ENCODE results near the gene ROBO2.

Gene ROBO2

GRCh38 chr3:77122652-77123051 lies 82.8 kb downstream of the ROBO2 start:
- DNase-seq (ENCODE audit: low read depth in 3 of 3) = no peak

- DNase-seq (ENCODE audit: low read depth in 3 of 3) = no peak
Measured at GRCh38 chr3:77125966-77126365, 86.1 kb downstream of the ROBO2 start.

GRCh38 chr3:77134769-77135168 lies 94.9 kb downstream of the ROBO2 start:
- no peak for DNase-seq (ENCODE audit: low read depth in 3 of 3)

GRCh38 chr3:77137559-77137958 lies 97.7 kb downstream of the ROBO2 start:
- no peak for DNase-seq (ENCODE audit: low read depth in 3 of 3)

GRCh38 chr3:77139624-77140023 lies 99.7 kb downstream of the ROBO2 start:
- DNase-seq (ENCODE audit: low read depth in 3 of 3) = no peak

- DNase-seq (ENCODE audit: low read depth in 3 of 3) = no peak
Measured at GRCh38 chr3:77141423-77141822, 101.5 kb downstream of the ROBO2 start.

GRCh38 chr3:77142578-77142977 lies 102.7 kb downstream of the ROBO2 start:
- no peak for DNase-seq (ENCODE audit: low read depth in 3 of 3)

GRCh38 chr3:77146004-77146403 lies 106.1 kb downstream of the ROBO2 start:
- DNase-seq (ENCODE audit: low read depth in 3 of 3) = no peak

- no peak for DNase-seq (ENCODE audit: low read depth in 3 of 3)
Measured at GRCh38 chr3:77147836-77148578, 108.1 kb downstream of the ROBO2 start.

- no peak for DNase-seq (ENCODE audit: low read depth in 3 of 3)
Measured at GRCh38 chr3:77149382-77149781, 109.5 kb downstream of the ROBO2 start.

GRCh38 chr3:77150028-77150427 lies 110.1 kb downstream of the ROBO2 start:
- DNase-seq (ENCODE audit: low read depth in 3 of 3) = no peak

- DNase-seq (ENCODE audit: low read depth in 3 of 3) = no peak
Measured at GRCh38 chr3:77150759-77151158, 110.9 kb downstream of the ROBO2 start.

- no peak for DNase-seq (ENCODE audit: low read depth in 3 of 3)
Measured at GRCh38 chr3:77158730-77159581, 119.1 kb downstream of the ROBO2 start.

- no peak for DNase-seq (ENCODE audit: low read depth in 3 of 3)
Measured at GRCh38 chr3:77160931-77161497, 121.1 kb downstream of the ROBO2 start.

GRCh38 chr3:77169823-77170222 lies 129.9 kb downstream of the ROBO2 start:
- no peak for DNase-seq (ENCODE audit: low read depth in 3 of 3)

- no peak for DNase-seq (ENCODE audit: low read depth in 3 of 3)
Measured at GRCh38 chr3:77171026-77171425, 131.1 kb downstream of the ROBO2 start.

- DNase-seq (ENCODE audit: low read depth in 3 of 3) = no peak
Measured at GRCh38 chr3:77179762-77180161, 139.9 kb downstream of the ROBO2 start.

GRCh38 chr3:77182341-77182740 lies 142.4 kb downstream of the ROBO2 start:
- no peak for DNase-seq (ENCODE audit: low read depth in 3 of 3)

GRCh38 chr3:77186319-77186718 lies 146.4 kb downstream of the ROBO2 start:
- DNase-seq (ENCODE audit: low read depth in 3 of 3) = no peak

- DNase-seq (ENCODE audit: low read depth in 3 of 3) = no peak
Measured at GRCh38 chr3:77186728-77187127, 146.8 kb downstream of the ROBO2 start.

GRCh38 chr3:77188210-77188609 lies 148.3 kb downstream of the ROBO2 start:
- no peak for DNase-seq (ENCODE audit: low read depth in 3 of 3)

- no peak for DNase-seq (ENCODE audit: low read depth in 3 of 3)
Measured at GRCh38 chr3:77189258-77189657, 149.4 kb downstream of the ROBO2 start.

GRCh38 chr3:77189684-77190083 lies 149.8 kb downstream of the ROBO2 start:
- DNase-seq (ENCODE audit: low read depth in 3 of 3) = no peak

Data from stimulated activated CD4-positive, alpha-beta T cell treated with anti-CD3 and anti-CD28 coated beads, TNF-alpha, amount 100 ng/mL, for 24 hours (primary cell).